Measurements from ENCODE around the gene UBFD1.
A peak's percentile ranks its signal among the peaks of the same experiment; 100 is the strongest.
"Not testable (repeated sequence)": the region's sequence is repeated elsewhere in the genome, so short reads cannot be mapped to it uniquely, and the experiment has no call there.

UBFD1 gene

DNA sequence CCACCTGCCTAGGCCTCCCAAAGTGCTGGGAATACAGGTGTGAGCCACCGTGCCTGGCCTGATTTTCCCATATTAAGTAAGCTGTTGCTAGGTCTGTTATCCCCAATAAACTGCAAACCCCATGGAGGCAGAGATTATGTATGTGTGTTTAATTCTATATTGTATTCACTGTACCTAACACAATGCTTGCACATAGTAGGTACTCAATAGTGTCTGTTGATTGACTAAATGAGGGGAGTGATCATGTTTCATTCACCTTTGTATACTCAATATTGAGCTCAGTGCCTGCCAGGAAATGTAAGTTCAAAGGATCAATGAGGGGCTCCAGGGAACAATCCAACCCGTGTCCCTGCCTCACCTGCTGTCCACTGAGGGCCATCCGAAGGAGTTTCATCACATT, 32.6 kb upstream of the UBFD1 start:
- no peak for DNase-seq (ENCODE audit: low read depth in 4 of 4, low spot score in 1 of 4)

DNA sequence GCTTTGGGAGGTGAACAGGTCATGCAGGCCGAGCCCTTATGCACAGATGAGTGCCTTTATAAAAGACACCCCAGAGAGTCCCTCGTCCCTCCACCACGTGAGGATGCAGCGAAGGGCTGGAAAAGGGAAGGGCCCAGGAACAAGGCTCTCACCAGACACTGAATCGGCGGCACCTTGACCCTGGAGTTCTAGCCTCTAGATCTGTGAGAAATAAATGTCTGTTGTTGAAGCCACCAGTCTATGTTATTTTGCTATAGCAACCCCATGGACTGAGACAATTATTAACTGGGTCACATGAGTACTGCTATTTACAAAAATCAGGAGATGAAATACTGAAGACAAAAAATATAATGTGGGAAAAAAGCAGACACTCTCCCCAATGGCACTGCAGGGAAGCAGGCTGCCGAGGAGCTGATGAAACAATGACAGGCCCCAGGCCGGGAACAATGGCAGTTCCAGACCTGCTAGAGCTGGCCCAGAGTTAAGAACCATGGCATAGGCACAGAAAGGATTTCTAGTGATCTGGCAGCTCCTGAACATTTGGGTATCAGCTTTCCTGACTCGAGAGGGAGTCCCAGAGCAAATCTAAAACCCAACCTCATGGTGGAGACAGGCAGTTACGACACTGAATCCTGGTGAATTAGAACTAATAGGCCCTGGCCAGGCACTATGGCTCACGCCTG, 29.4 kb upstream of the UBFD1 start:
- DNase-seq (ENCODE audit: low read depth in 4 of 4, low spot score in 1 of 4) = no peak

GRCh38 chr16:23528644-23529310, 28.8 kb upstream of the UBFD1 start:
- DNase-seq (ENCODE audit: low read depth in 4 of 4, low spot score in 1 of 4) = no peak

- DNase-seq (ENCODE audit: low read depth in 4 of 4, low spot score in 1 of 4) = no peak
Measured at GRCh38 chr16:23530062-23530461, 27.5 kb upstream of the UBFD1 start.

DNA sequence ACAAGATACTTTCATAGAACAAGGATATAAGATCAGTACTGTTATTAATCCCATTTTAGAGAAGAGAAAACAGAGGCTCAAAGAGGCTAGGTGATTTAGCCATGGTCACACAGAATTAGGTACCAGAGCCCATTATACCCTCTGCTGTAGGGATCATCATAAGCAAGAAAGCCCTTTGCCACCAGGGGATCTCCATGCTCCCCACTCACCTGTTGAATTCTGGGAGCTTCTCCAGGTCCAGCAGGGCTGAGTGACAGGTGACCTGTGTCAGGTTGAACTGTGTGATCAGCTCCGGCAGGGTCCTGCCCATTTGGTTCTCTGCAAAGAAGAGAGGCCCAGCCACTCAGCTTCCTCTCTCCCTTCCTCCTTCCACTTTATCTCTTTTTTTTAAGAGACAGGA, 25.1 kb upstream of the UBFD1 start:
- DNase-seq (ENCODE audit: low read depth in 4 of 4, low spot score in 1 of 4) = no peak

DNA sequence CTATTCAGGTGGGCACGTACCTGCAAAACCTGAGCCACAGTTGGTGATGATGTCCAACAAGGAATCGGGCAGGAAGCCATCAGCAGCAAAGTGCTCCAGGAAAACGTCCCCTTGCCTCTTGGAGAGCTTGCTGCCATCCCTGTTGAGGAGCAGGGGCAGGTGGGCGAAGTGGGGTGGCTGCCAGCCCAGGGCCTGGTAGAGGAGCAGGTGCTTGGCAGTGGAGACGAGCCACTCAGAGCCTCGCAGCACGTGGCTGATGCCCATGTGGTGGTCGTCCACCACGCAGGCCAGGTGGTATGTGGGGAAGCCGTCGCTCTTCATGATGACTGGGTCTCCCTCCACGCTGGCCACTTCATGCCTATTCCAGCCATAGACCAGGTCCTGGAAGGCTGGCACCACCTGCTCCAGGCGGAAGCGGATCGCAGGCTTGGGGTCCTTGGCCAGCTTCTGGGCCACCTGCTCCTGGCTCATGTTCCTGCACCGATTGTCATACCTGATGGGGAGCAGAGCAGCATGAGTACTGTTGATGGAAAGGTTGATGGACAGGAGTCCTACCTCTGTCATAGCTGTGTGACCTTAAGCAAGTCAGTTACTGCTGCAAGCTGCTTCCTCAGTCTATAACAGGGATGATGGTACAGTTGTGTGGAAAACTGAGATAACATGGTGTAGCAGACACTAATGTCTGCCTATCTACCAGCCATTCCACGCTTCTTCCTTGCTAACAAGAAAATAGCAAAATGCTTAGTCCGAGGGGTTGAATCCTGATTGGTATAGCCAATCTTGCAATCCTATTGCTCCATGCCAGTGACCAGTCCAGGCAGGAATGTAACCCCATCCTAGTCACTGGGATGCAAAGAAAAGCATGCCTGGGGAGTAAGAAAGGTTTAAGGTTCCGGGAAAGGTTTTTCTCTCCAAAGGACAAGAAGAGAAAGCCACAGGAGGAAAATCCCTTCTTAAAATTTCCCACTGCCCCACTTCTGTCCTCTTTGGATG, 22.4 kb upstream of the UBFD1 start:
- DNase-seq (ENCODE audit: low read depth in 4 of 4, low spot score in 1 of 4) = no peak

DNA sequence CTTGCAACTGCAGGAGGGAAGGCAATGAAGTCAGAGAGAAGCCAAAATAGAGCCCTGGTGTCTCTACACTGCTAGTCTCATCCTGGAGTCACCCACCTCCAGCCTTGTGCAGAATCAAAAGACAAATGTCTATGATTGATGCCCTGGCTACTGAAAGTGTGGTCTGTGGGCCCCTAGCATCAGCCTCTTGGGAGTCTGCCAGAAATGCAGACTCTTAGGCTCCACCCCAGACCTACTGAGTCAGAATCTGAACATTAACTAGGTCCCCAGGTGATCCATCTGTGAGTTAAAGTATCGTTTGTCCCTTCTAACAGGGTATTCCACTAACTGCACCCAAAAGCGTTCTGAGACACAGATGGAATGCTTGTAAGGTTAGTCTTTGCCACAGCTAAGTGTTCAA, 21.6 kb upstream of the UBFD1 start:
- DNase-seq (ENCODE audit: low read depth in 4 of 4, low spot score in 1 of 4) = no peak

DNA sequence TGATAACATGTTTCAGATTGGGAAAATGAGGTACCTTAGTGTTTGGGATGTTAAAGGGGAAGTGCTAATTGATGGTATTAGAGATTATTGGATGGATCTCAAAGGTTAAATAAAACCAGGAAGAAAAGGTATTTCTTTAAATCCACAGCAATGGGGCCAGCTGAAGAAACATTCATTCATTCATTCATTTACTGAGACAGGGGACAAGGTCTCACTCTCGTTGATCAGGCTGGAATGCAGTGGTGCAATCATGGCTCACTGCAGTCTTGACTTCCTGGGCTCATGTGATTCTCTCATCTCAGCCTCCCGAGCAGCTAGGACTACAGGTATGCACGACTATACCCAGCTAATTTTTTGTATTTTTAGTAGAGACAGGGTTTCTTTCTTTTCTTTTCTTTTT, 20.1 kb upstream of the UBFD1 start:
- DNase-seq (ENCODE audit: low read depth in 4 of 4, low spot score in 1 of 4) = no peak

DNA sequence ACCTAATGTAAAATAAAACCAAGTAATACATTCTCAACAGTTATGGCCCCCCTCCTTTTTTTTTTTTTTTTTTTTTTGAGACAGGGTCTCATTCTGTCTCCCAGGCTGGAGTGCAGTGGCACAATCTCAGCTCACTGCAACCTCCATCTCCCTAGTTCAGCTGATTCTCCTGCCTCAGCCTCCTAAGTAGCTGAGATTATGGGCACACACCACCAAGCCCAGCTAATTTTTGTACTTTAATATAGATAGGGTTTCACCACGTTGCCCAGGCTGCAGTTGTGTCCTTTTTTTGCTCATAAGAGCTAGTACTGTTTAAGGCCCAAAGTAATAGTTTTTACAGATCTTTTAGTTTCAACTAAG, 18.6 kb upstream of the UBFD1 start:
- no peak for DNase-seq (ENCODE audit: low read depth in 4 of 4, low spot score in 1 of 4)

GRCh38 chr16:23539984-23540816, 17.3 kb upstream of the UBFD1 start:
- no peak for DNase-seq (ENCODE audit: low read depth in 4 of 4, low spot score in 1 of 4)

DNA sequence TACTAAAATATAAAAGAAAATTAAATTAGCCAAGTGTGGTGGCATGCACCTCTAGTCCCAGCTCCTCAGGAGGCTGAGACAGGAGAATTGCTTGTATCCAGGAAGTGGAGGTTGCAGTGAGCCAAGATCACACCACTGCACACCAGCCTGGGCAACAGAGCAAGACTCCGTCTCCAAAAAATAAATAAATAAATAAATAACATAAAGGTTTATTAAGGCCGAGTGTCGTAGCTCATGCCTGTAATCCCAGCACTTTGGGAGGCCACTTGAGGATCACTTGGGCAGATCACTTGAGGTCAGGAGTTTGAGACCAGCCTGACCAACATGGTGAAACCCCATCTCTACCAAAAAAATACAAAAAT, 16.7 kb upstream of the UBFD1 start:
- not testable (repeated sequence) for DNase-seq (ENCODE audit: low read depth in 4 of 4, low spot score in 1 of 4)

DNA sequence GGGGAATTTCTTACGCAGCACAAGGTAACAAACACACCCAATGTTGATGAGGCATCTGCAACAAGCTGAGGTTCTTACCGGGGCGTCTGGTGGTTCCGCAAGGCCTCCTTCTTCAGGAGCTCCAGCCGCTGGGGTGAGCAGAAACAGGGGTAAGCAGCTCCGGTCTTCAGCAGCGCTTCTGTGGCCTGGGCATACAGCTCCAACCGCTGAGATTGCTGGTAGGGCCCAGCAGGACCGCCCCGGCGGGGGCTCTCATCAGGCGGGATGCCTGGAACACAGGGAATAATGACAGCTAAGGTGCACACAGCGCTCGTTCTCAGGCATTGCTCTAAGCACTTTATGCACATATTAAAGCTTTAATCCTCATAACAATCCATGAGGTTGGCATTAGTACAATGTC, 13.1 kb upstream of the UBFD1 start:
- no peak for DNase-seq (ENCODE audit: low read depth in 4 of 4, low spot score in 1 of 4)

GRCh38 chr16:23549938-23550337, 7.6 kb upstream of the UBFD1 start:
- no peak for DNase-seq (ENCODE audit: low read depth in 4 of 4, low spot score in 1 of 4)

- DNase-seq (ENCODE audit: low read depth in 4 of 4, low spot score in 1 of 4) = no peak
Measured at GRCh38 chr16:23552161-23552560, 5.4 kb upstream of the UBFD1 start.

DNA sequence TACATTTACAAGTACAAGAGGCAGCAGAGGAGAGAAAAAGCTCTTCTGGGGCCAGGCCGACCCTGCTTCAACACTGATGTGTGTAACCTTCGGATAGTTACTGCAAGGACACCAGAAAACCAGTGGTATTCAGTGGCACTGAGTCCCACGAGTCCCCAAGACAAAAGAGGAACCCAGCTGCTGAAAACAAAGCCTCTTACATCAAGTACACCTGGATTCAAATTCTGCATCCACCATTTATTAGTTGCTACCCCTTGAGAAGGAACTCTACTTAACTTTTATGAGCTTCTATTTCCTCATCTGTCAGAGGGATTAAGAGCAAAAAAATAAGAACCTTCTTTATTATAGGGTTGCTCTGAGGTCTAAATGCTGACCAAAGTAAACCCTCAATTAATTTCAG, 3.0 kb upstream of the UBFD1 start:
- DNase-seq (ENCODE audit: low read depth in 4 of 4, low spot score in 1 of 4) = no peak

GRCh38 chr16:23557779-23558702, 514 bp downstream of the UBFD1 start:
- DNase-seq (ENCODE audit: low read depth in 4 of 4, low spot score in 1 of 4) = peak in 1 of 4 experiments; percentile 2

DNA sequence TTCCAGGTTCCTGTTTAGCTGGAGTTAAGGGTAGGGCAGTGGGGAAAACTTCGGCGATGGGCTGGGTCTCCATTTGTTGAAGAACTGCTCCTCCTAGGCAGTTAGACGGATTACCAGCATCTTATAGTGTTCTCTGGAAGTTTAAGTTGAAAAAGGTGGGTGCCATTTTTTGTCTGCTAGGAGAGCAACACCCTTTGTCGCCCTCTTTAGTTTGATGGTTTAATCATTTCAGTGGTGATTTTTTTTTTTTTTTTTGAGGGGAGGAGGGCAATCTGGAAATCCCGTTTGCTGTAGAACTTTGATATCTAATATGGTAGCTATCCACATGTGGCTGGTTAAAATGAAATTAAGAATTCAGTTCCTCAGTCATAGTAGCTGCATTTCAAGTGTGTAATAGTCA, 4.1 kb downstream of the UBFD1 start:
- DNase-seq (ENCODE audit: low read depth in 4 of 4, low spot score in 1 of 4) = no peak

DNA sequence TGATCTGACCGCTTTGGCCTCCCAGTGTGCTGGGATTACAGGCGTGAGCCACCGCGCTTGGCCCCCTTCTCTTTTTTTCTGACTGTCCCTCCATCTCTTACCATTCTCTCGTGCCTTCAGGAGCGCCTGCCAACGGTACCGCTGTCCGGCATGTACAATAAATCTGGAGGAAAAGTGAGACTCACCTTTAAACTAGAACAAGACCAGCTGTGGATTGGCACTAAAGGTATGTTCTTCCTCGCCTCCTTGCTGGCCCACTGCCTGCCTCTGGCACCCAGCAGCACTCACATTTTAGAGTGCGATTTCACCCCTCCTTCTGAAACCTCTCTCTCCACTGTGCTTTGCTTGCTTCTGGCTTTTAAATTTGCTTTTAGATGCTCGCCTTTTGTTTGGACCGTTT, 5.0 kb downstream of the UBFD1 start:
- no peak for DNase-seq (ENCODE audit: low read depth in 4 of 4, low spot score in 1 of 4)

DNA sequence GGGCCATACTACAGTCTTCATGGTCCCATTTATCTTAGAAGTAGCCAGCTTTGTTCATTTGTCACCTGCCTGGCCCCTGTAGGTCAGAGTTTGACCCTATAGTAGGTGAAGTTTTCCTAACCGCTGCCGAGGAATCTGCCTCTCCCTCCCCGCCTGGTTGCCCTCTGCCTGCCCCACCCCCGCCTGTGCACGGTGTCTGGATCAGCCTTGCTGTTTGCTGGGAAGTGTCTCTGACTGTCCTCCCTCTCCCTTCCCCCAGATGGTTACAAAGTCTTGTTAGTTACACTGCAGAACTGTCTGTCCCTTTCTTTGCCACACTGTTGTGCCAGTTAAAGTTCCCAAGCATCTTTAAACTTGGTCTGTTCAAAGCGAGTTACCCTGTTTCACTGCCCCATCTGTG, 5.7 kb downstream of the UBFD1 start:
- no peak for DNase-seq (ENCODE audit: low read depth in 4 of 4, low spot score in 1 of 4)
